Mucosa of gallbladder (tissue), 1 donor: ENCODE results near the gene DUSP28. TPM values are rescaled to one million over a fixed set of nuclear protein-coding genes. Genes with fewer than 3 reads are reported as not detected.

Experiments used
- DNase-seq: peaks from one replicate; pipeline ENCODE4 v3.0.0-alpha.2; 2020; ENCODE audit warnings: low spot score
- total RNA-seq: library from RNA; stranded (reverse); gene quantifications from one replicate; pipeline ENCODE4 v1.2.1, GENCODE V29; 2021
- donor health status: DM: no; HTN: no; CAD: no.

Gene DUSP28
- total RNA-seq, 1 donor from 2014 or later = 4.0 TPM

DNA sequence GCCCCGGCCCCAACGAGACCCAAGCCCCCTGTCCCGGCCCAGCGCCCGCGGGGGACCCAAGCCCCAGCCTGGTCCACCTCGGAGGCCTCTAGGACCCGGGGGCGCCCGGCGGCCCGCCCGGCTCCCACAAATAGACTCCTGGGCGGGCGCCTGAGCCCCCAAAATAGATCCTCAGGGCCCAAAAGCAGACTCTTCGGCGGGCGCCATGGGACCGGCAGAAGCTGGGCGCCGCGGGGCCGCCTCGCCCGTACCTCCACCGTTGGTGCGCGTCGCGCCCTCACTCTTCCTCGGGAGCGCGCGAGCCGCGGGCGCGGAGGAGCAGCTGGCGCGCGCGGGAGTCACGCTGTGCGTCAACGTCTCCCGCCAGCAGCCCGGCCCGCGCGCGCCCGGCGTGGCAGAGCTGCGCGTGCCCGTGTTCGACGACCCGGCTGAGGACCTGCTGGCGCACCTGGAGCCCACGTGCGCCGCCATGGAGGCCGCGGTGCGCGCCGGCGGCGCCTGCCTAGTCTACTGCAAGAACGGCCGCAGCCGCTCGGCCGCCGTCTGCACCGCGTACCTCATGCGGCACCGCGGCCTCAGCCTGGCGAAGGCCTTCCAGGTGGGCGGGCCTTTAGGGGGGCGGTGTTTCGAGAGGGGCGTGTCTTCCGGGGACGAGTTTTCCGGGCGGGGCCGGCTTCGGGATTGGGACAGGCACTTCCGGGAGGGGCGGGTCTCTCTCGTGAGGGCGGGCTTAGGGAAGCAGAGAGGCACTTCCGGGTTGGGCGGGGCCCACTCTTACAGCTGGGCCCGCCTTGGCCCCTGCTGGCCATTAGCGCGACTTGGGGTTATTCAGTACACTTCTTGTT lies 545 bp downstream of the DUSP28 start:
- DNase-seq = peak; percentile 99

DNA sequence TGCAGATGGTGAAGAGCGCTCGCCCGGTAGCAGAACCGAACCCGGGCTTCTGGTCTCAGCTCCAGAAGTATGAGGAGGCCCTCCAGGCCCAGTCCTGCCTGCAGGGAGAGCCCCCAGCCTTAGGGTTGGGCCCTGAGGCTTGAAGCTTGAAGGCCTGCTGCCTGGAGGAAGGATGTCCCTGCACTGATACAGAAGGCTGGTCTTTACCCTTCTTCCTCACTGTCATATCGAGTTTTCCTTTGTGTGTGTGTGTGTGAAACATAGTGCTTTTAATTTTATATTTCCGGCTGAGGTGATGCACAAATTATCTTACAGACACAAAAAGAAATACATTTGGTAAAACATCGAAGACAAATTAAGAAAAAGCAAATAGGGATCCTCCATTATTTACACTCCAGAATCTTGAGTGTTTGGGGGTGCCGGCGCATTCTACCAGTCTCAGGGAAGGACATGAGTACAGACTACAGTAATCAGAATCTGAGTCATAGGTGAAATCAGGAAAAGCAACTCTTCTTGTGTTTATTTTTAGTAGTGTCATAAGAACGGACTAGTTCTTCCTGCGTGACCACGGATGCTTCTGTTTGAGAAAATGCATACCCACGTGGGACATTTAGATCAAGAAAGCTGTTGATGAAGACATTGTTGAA lies 1.3 kb downstream of the DUSP28 start:
- DNase-seq = peak; percentile 23

DNA sequence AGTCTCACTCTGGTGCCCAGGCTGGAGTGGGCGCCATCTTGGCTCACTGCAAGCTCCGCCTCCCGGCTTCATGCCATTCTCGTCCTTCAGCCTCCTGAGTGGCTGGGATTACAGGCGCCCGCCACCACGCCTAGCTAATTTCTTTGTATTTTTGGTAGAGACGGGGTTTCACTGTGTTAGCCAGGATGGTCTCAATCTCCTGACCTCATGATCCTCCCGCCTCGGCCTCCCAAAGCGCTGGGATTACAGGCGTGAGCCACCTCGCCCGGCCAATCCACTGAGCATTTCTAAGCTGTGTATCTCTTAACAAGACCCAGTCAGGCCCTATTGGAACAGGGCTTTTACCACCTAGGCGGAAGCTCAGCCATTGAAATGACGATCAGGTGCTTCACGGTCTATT lies 3.1 kb downstream of the DUSP28 start:
- peak; percentile 8 for DNase-seq

DNA sequence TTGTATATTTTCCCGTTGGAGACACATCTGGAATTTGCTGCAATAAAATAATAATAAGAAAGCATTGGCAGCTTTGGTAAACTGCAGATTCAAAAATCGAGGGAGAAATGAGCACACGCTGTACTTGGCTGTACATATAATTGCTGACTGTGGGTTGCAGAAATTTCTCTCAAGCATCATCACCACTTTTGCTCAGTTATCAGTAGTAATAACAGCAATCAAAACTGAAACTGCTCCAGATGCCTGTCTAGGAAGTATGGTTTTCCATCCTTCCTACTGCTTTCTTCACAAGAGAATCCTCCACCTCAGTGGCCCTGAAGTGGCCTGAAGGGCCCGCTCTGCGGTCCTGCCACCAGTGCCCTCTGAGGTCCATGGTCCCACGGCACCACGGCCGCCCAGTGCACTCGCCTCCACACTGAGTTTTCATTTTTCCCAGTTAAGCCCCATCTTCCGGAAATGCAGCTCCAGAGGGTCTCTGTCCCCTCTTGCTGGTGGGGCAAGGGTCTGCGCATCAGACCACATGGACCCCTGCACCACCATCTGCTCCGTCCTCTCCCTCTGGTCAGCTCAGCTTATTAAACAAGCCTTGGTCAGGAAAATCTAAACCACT lies 3.9 kb downstream of the DUSP28 start:
- peak; percentile 6 for DNase-seq

DNA sequence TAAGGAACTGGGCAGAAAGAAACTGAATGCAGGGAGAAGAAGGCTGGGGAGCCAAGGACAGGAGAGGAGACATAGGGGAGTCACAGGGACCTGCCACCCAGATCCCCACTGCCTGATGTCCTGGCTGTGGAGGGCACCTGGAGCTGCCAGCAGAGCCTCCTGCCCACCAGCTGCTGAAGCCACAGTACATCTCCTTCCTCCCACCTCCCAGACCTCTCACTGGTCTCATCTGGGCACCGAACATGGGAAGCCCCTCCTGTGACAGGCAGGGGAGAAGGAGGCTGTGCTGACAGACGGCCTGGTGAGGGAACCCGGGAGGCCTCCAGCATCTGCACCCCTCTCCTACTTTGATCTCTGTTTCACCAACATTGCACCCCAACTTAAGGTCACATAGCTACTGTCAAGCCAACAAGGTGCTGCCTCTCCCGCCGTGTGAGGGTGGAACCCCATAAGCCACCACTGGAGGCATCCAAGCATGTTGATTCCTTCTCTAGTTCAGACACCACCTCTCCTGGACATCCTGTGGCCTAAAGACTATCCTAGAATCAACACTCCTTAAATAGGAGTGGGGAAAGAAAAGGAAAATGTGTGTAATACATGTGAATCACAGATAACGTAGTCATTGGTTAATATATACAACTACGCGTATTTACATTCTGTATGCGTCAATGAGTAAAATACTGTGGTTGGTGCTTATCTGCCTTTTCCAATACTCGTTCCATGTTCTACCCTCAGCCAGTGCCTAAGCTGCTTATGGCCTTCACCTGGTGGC lies 4.6 kb downstream of the DUSP28 start:
- DNase-seq = peak; percentile 12

DNA sequence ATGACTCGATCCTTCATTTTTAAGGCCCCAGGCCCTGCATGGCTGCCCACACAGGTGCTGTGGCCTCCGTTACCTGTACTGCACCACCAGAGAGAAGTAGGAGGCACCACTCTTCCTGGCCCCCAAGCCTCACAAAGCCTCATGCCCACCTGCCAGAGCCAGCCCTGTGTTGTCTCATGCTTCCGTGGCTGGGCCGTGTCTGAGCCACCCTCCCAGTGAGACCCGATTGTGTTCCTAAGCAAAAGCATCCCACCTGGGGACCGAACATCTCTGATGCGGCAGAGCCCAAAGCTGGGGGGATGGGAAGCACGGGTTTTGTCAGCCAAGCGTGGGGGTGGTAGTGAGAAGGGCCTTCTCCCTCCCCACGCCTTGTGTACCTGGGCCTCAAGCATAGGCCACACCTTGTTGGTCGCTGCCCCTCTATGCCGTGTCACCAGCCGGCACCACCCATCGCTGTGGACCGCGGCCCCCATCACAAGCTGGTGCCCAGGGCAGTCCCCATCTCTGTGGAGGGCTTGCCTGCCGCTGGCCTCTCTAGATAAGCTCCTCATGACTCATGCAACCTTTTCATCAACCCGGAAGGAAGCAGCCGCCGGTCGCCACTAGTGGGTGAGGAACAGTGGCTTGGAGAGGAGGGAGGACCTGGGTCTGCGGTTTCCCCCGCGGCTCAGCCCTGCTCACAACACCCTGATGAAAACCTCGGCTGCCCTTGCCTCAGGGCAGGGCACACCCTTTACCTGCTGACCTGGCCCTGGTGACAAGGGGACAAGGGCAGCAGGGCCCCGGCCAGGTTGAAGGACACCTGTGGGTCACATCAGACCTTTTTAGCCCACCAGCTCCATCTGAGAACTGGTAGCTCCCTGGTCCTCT lies 5.4 kb downstream of the DUSP28 start:
- DNase-seq = peak; percentile 89

DNA sequence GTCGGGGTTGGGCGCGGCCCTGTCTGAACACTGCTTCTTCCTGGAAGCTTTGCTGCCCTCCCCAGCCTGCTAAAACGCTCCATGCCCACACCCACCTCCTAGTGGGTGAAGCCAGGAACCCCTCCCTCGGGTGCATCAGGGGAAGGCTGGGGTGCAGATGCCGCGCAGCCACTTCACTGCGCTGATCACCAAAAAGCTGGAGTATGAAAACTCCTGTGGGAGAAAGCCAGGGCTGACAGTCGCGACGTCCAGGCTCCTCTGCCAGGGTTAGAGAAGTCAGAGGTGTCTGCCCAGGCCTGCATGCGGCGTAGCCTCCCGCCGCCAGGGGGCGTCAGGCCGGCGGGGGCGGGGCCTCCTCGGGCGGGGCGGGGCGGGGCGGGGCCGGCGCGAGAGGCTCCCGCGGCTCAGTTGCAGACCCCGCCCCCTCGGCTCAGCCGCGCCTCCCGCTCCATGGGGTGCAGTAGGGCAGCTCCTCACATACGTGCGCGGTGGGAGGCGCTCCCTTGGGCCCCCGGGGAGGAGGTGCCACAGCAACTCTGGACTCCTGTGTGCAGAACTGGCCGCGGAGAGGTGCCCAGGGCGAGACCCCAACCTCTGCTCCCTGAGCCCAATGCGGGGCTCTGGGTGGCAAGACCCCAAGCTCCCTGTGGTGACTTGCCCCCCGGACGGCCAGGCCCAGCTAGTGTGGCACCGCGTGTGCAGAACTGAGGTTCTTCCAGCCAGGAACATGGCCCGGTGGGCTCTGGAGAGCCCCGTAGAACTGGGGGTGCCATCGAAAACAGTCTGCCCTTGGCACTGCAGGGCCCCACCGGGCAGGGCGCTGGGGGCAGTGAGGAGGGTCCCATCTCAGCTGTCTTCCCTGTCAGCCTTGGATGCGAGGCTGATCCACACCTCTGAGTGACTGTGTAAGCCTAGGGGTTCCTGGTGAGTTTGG lies 6.3 kb downstream of the DUSP28 start:
- DNase-seq = peak; percentile 94

DNA sequence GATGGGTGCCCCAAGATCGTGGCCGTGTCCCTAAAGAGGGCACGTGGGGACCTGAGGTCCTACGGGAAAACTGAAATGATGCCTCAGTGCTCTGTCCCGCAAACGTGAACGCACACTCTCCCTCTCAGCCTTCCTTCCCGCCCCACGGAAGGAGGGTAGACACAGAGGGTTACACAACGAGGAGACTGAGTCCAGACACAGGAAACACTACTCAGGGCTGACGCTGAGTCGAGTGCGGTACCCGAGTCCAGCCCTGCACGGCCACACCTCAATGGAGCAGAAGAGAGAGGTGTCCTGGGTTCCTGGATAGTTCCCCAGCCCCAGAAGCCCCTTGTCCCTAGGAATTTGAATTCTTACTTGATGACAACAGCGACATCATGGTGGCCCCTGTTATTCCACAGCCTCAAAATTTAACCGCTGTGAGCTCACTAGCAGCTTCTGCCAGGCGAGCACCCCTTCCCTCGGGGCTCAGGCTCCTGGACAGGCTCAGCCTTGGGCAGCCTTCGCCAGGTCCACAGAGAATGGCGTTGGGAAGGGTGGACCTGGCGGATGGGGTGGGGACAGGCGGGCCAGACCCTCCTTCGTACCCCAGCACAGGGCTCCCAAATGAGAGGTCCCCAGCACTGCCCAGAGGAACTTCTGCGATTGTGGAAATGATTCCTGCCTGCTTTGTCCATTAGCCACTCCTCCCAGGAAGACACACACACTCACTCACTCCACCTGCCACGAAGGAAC lies 7.1 kb downstream of the DUSP28 start:
- no peak for DNase-seq

DNA sequence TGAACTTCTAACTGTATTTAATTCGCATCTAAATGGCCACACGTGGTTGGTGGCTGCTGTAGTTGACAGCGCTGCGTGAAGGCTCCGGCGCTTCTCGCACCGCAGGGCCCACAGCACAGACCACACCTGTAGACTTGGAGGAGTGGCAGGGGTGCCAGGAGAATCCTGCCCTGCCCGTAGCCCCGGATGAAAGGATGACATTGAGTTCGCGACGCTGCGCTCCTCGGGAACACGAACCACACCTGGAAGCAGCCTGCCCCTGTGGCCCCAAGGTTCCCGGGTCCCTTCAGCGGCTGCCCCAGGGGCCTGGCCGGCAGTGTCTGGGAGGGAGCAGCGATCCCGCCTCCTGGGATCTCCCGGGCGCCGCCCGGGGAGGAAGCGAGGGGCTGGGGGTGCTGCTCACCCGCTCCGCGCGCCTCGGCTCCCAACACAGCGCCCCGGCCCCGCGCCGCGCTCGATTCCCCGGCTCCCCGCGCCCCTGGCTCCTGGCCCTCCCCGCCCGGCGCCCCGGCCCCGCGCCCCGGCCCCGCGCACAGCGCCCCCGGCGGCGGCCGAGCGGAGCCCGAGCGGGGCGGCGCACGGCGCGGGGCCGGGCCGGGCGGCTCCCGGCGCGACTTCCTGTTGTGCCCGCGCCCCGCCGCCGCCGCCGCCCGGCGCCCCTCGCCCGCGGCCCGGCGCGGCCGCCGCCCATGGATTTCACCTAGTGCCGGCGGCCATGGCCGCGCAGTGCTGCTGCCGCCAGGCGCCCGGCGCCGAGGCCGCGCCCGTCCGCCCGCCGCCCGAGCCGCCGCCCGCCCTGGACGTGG lies 7.9 kb downstream of the DUSP28 start, which contains the start of gene RNPEPL1:
TSS of gene RNPEPL1 (plus strand) at position 613 of the 806 bp plus-strand sequence. CDS start at position 716, 103 bp downstream.
- DNase-seq = no peak

DNA sequence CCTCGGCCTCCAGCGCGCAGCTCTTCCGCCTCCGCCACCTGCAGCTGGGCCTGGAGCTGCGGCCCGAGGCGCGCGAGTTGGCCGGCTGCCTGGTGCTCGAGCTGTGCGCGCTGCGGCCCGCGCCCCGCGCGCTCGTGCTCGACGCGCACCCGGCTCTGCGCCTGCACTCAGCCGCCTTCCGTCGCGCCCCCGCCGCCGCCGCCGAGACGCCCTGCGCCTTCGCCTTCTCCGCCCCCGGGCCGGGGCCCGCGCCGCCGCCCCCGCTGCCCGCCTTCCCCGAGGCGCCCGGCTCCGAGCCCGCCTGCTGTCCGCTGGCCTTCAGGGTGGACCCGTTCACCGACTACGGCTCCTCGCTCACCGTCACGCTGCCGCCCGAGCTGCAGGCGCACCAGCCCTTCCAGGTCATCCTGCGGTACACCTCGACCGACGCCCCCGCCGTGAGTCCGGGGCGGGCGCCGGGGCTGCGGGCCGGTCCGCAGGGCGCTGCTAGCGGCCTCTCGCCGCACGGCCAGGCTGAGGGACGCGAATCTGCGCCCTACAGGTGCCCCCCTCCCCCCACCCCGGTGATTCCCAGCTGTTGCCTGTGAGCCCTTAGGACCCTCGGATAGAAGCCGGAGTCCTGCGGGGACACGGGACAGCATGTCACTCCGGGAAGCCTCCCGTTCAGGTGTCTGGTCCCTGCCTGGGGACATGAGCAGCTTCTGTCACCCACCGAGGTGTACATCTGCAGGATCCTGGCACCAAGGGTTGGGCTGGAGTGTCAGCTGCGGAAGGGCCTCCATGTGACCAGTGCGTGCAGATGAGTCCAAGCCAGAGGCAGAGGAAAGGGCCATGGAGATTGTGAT lies 8.7 kb downstream of the DUSP28 start:
- peak; percentile 72 for DNase-seq

DNA sequence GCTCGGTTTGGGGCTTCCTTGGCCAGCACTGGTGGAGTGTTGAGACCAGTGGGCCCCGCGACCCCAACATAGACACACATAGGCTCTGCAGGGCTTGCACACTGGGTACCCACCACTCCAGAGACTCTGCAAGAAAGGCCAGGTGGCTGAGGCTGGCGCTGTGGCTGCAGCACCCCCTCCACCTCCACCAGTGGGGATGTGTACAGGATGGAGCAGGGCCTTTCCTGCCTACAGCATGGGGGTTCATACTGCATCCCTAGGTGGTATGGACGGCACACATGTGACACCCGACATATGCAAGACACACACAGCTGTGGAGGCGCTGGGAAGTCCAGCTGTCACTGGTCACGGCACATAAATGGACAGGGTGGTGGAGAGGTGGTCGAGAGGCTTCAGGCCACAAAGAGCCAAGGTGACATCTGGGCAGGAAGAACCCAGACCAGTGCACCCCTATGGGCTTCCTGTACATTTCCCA lies 9.4 kb downstream of the DUSP28 start:
- DNase-seq = no peak

DNA sequence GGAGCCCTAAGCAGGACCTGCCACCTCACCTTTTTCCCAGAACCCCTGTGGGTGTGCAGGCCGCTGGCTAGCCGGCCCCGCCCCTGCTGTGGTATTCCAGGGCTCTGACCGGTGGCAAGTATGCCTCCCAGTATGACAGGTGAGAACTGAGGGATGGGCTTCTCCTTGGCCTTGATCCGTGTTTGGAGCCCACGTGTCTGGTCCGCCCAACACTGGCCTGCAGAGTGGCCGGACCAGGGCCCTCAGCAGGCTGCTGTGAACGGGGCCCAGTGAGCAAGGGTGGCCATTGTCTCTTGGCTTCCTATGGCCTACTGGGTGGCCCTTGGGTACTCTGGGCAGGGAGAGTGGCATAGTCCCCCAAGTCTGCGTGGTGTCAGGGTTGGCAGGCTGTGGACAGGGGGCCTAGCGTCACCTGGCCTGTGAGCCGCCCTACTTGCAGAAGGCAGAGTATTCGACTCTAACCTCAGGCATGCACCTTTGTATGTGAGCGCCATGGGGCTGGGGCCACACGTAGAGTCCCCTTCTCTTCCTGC lies 9.9 kb downstream of the DUSP28 start:
- no peak for DNase-seq

DNA sequence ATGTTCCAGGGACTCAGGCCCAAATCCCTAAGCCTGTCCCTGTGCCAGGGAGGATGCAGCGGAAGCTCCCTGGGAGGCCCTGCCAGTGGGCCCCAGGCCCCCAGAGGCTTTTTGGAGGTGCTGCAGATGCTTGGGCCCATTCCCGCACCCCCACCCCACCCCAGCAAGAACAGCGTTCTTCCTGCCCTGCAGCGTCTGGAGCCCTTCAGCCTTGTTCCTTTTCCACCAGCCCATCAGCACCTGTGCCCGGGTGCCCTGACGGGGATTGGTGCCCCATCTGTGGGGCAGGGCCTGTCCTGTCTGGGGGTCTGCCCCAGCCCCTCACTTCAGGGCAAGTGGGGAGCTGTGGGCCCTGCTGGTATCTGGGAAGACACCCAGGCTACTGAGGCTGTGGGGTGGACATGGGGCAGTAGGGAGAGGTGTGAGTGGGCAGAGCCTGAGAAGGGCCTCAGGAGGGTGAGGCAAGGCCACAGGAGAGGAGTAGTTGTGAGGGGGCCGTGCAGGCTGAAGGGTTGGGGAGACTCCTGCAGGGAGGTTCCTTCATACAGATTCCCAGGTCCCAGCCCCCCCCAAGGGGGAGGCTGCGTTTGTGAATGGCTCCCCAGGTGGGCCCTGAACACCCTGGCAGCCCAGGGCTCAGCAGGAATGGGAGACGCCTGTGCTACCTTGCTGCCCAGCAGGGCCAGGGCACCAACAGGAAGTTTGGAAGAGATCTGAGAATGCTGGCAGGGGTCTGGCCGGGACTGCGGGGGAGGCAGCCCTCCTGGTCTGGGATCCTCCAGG lies 10.6 kb downstream of the DUSP28 start:
- no peak for DNase-seq

DNA sequence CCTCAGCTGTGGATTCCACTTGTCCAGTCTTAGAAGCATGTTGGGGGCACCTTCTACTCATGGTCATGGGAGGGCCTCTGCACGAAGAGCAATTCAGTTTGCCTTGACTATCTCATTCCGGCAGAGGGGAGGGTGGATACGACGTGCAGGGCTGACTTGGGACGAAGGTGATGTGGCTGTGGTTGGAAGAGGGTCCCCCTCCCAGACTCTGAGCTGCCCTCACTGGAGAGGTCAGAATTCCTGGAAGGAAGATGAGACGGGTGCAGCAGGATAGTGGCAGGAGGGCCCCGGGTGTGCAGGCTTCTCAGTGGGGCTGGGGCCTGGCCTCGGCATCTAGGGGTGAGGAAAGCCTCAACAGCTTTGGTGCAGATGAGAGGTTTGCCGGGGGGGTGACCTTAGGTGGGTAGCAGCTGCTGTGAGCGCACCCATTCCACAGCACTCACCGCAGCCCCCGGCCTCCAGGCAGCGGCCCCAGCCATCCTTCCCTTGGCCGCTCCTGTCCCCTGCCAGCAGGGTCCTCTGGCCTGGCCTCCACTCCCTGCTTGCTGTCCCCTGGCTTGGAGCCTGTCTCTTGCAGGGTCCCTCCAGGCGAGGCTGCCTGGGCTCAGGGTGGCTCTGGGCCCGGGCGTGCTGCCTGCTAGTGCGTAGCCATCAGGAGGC lies 11.3 kb downstream of the DUSP28 start:
- DNase-seq = no peak
